Stimulated activated naive CD4-positive, alpha-beta T cell (primary cell): ENCODE data around the gene EML3.
A peak's percentile ranks its signal among the peaks of the same experiment; 100 is the strongest.
"Not testable (repeated sequence)": the region's sequence is repeated elsewhere in the genome, so short reads cannot be mapped to it uniquely, and the experiment has no call there.

Source experiments
- DNase-seq, 6 experiments: peaks; one replicate each; lab custom pipeline; 2025; lab: John Stamatoyannopoulos, UW

Gene EML3

GRCh38 chr11:62600367-62601121, 12.0 kb downstream of the EML3 start:
- DNase-seq, result peak in 1 of 6 experiments; percentile 46

GRCh38 chr11:62599901-62600300, 12.7 kb downstream of the EML3 start:
- DNase-seq, result peak in 1 of 6 experiments; percentile 23

- DNase-seq, result peak; percentile 90 to 99 (median 96)
Observed at GRCh38 chr11:62599069-62599696, 13.4 kb downstream of the EML3 start.

- no peak for DNase-seq
Observed at GRCh38 chr11:62595124-62595523, 17.5 kb downstream of the EML3 start.

GRCh38 chr11:62593434-62594044, 19.0 kb downstream of the EML3 start:
- DNase-seq, result peak; percentile 52 to 76 (median 65)

- no peak for DNase-seq
Observed at GRCh38 chr11:62592989-62593421, 19.6 kb downstream of the EML3 start.

GRCh38 chr11:62592146-62592815, 20.3 kb downstream of the EML3 start:
- no peak for DNase-seq

GRCh38 chr11:62591448-62592145, 21.0 kb downstream of the EML3 start, which contains the start of gene TUT1:
TUT1 (minus strand) TSS chr11:62591523; CDS start chr11:62591485, 38 bp downstream.
- peak; percentile 90 to 98 (median 96) for DNase-seq

- no peak for DNase-seq
Observed at GRCh38 chr11:62588966-62589637, 23.5 kb downstream of the EML3 start.

- not testable (repeated sequence) for DNase-seq
Observed at GRCh38 chr11:62585356-62585755, 27.2 kb downstream of the EML3 start.

GRCh38 chr11:62581735-62582134, 30.8 kb downstream of the EML3 start:
- not testable (repeated sequence) for DNase-seq

GRCh38 chr11:62580959-62581715, 31.4 kb downstream of the EML3 start:
- DNase-seq, result no peak

GRCh38 chr11:62579252-62579651, 33.3 kb downstream of the EML3 start:
- no peak for DNase-seq

GRCh38 chr11:62578541-62578940, 34.0 kb downstream of the EML3 start:
- no peak for DNase-seq

- no peak for DNase-seq
Observed at GRCh38 chr11:62577046-62577714, 35.4 kb downstream of the EML3 start.

GRCh38 chr11:62575837-62576236, 36.7 kb downstream of the EML3 start:
- no peak for DNase-seq

GRCh38 chr11:62575156-62575555, 37.4 kb downstream of the EML3 start:
- DNase-seq, result no peak

- peak in 3 of 6 experiments; percentile 34 to 46 (median 42) for DNase-seq
Observed at GRCh38 chr11:62574363-62575071, 38.1 kb downstream of the EML3 start.
